ENCODE measurements around the gene LRFN3. TPM values are rescaled to one million over a fixed set of nuclear protein-coding genes. Genes with fewer than 3 reads are reported as not detected.

The LRFN3 gene
- total and polyA plus RNA-seq, 4 donors = 0.89 to 8.4 (median 2.1) TPM

GRCh38 chr19:35908010-35908441 is 28.1 kb upstream of the LRFN3 start, which contains the start of gene TYROBP:
TSS of gene TYROBP (minus strand) at chr19:35908295. CDS start at chr19:35908228, 67 bp downstream.
- no peak for TF ChIP-seq CTCF (IDR thresholded peaks at IDR 0.05; ENCODE audit: low read depth, low read length, missing input control)
- no peak for TF ChIP-seq EGR1 (IDR thresholded peaks at IDR 0.05; ENCODE audit: low read depth in 2 of 2)
- no peak for TF ChIP-seq HNF4G (IDR thresholded peaks at IDR 0.05)
- no peak for TF ChIP-seq JUND (IDR thresholded peaks at IDR 0.05)
- TF ChIP-seq HNF4A (conservative IDR thresholded peaks at IDR 0.05) = no peak
- no peak for TF ChIP-seq NR2F2 (IDR thresholded peaks at IDR 0.05)
- TF ChIP-seq RAD21 (IDR thresholded peaks at IDR 0.05) = no peak
- no peak for TF ChIP-seq FOXA1 (IDR thresholded peaks at IDR 0.05)
- no peak for TF ChIP-seq SP1 (IDR thresholded peaks at IDR 0.05)
- no peak for TF ChIP-seq REST (IDR thresholded peaks at IDR 0.05)
- TF ChIP-seq MAX (IDR thresholded peaks at IDR 0.05) = no peak
- no peak for TF ChIP-seq TAF1 (conservative IDR thresholded peaks at IDR 0.05)
- TF ChIP-seq ATF3 (IDR thresholded peaks at IDR 0.05) = no peak
- TF ChIP-seq FOXA2 (IDR thresholded peaks at IDR 0.05) = no peak
- no peak for TF ChIP-seq RXRA (IDR thresholded peaks at IDR 0.05)
- TF ChIP-seq ZBTB33 (IDR thresholded peaks at IDR 0.05) = no peak
- no peak for TF ChIP-seq YY1 (IDR thresholded peaks at IDR 0.05)
- TF ChIP-seq GABPA (IDR thresholded peaks at IDR 0.05 in 1 of 2, conservative IDR thresholded peaks at IDR 0.05 in 1 of 2) = no peak
- H3K27ac ChIP-seq (ENCODE audit: low read depth in 1 of 2, low read length in 2 of 2) = peak within 1 kb of the TSS; percentile 50 to 73
- no peaks in the 10 kb centered on the region for H3K27me3 ChIP-seq (ENCODE audit: control insufficient read depth in 4 of 4, insufficient read depth in 4 of 4, low read length in 3 of 4)
- peak within 1 kb of the TSS; percentile 47 to 66 for H3K9ac ChIP-seq (ENCODE audit: low read depth in 1 of 2, low read length in 2 of 2)
- H3K4me1 ChIP-seq (ENCODE audit: control insufficient read depth in 4 of 4, insufficient read depth in 4 of 4, low read length in 3 of 4) = no peaks in the 10 kb centered on the region
- peak within 1 kb of the TSS in 2 of 3 donors; percentile 21 to 39 for H3K4me3 ChIP-seq (ENCODE audit: low read depth in 1 of 3, low read length in 3 of 3)
- WGBS = 65% methylated on average over 9 of the region's 9 CpGs
- no peak for DNase-seq (ENCODE audit: low spot score)
- H3K9me3 ChIP-seq (ENCODE audit: control insufficient read depth in 4 of 4, low read length in 3 of 4) = no peaks in the 10 kb centered on the region
- no peaks in the 10 kb centered on the region for H3K36me3 ChIP-seq (ENCODE audit: control insufficient read depth in 4 of 4, insufficient read depth in 3 of 4, low read depth in 1 of 4, low read length in 3 of 4)

All from liver (tissue), 9 donors.